ENCODE results near the gene ZNF365. TPM values are rescaled to one million over a fixed set of nuclear protein-coding genes. Genes with fewer than 3 reads are reported as not detected.

The ZNF365 gene, protein sequence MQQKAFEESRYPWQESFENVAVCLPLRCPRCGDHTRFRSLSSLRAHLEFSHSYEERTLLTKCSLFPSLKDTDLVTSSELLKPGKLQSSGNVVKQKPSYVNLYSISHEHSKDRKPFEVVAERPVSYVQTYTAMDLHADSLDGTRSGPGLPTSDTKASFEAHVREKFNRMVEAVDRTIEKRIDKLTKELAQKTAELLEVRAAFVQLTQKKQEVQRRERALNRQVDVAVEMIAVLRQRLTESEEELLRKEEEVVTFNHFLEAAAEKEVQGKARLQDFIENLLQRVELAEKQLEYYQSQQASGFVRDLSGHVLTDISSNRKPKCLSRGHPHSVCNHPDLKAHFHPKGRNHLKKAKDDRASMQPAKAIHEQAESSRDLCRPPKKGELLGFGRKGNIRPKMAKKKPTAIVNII
- total RNA-seq = 0.14 and 0.42 TPM in 2 replicates

DNA sequence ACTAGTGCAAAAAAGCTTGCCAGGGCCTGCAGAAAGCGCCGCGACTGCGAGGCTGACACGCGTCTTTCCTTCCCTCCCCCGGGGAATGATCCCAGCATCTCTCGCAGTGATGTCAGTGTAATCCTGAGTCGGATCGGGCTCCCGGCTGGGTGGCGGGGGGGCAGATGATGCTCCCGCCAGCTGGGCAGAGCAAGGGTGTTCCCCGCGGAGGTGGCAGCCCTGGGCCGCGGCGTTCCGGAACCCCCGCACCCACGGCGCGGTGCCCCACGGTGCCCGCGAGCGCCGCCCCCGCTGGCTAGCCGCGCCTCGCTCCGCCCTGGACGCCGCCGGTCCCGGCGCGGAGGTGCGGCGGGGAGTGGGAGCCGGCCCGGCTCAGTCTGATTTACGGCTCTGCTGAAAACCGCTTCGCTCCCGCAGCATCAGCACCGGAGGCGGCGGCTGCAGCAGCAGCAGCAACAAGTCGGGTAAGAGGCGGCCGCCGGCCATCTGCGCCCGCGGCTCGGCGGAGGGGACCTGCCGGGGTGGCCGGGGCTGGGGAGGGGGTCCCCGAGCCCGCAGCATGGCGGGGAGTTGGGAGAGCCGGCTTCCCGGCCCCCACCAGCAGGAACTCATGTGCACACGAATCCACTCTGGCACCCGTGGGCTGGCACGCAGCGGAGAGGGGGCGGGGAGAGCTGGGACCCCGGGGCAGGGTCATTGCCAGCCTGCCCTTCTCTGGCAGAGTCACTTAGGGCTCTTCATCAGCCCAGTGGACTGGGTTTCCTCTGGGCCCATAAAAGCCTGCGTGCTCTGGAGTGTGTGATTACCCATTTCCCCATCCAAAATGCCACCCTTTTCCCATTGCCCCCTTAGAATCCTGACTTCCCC lies at the start of gene ZNF365:
ZNF365 (plus strand) TSS at position 375 of the 867 bp plus-strand sequence. CDS start 1,825 bp downstream, outside the sequence.

Other genes starting within 250 kb of the ZNF365 start
- 0.74 and 0.85 TPM in 2 replicates for gene RTKN2, start 105.5 kb upstream of the ZNF365 start, total RNA-seq

Measured in airway epithelial cell (primary cell).